B cell (primary cell): ENCODE results near the gene SLC48A1. TPM values are rescaled to one million over a fixed set of nuclear protein-coding genes. Genes with fewer than 3 reads are reported as not detected.

ENCODE experiments used
- ATAC-seq: fragments of 200-7000 bp; cut with Tn5 transposase; one replicate; pipeline ENCODE4 v1.10.0; 2021; ENCODE audit warnings: low read depth, mild to moderate bottlenecking, moderate number of reproducible peaks, moderate library complexity
- CTCF ChIA-PET: fragments of 350-600 bp; sonication (Branson Sonifier 250); formaldehyde crosslinking; loops from one replicate; lab custom pipeline; 2021; ENCODE audit warnings: antibody characterized with exemption, inconsistent platforms; lab: Charles Lee
- POLR2A ChIA-PET: fragments of 350-600 bp; sonication (Branson Sonifier 250); formaldehyde crosslinking; loops from one replicate; lab custom pipeline; 2021; ENCODE audit warnings: antibody characterized with exemption; lab: Charles Lee
- DNase-seq: peaks from one replicate; pipeline ENCODE4 v3.0.0; 2013
- H2AFZ ChIP-seq: 2 replicates; pipeline ENCODE4 v1.6.1; 2012; ENCODE audit warnings: mild to moderate bottlenecking, low read depth, low read length; ENCODE audit not compliant: insufficient read depth, poor library complexity, severe bottlenecking
- H3K27ac ChIP-seq, 2 donors: 1 replicate in 1 of 2; 2 replicates in 1 of 2; pipeline ENCODE4 v1.5.1; 2012 to 2013; ENCODE audit warnings: low read length in 2 of 2, mild to moderate bottlenecking in 2 of 2, moderate library complexity in 1 of 2
- H3K27me3 ChIP-seq, 4 experiments: fragments of 200-600 bp in 1 of 4; sonication (generic) in 1 of 4; replicated peaks in 1 of 4; 1 replicate in 2 of 4; 2 replicates in 2 of 4; pipeline versions ENCODE4 v1.6.1 to v1.7.0; 2013 to 2016; ENCODE audit warnings: low read length in 3 of 4, mild to moderate bottlenecking in 2 of 4, mixed read lengths in 1 of 4, moderate library complexity in 1 of 4; ENCODE audit not compliant: insufficient read depth in 4 of 4, control insufficient read depth in 3 of 4; ENCODE audit errors: control extremely low read depth in 1 of 4
- H3K36me3 ChIP-seq, 2 experiments: replicated peaks in 1 of 2; 1 replicate in 1 of 2; 2 replicates in 1 of 2; pipeline versions ENCODE4 v1.6.1 to v1.7.1; 2013; ENCODE audit warnings: low read length in 1 of 2; ENCODE audit not compliant: insufficient read depth in 2 of 2, control insufficient read depth in 1 of 2; ENCODE audit errors: control extremely low read depth in 1 of 2, extremely low read depth in 1 of 2
- H3K4me1 ChIP-seq, 2 donors: fragments of 200-600 bp in 1 of 2; sonication (generic) in 1 of 2; 1 replicate in 1 of 2; 2 replicates in 1 of 2; pipeline versions ENCODE4 v1.5.1 to v1.6.1; 2013 to 2017; ENCODE audit warnings: low read length in 2 of 2; ENCODE audit not compliant: control insufficient read depth in 2 of 2, insufficient read depth in 2 of 2
- H3K4me2 ChIP-seq: replicated peaks from 2 replicates; pipeline ENCODE3; 2012; ENCODE audit warnings: mild to moderate bottlenecking, low read depth, low read length; ENCODE audit not compliant: poor library complexity, severe bottlenecking
- H3K4me3 ChIP-seq, 5 experiments: fragments of 200-600 bp in 1 of 5; sonication (generic) in 1 of 5; 1 replicate in 3 of 5; 2 replicates in 2 of 5; pipeline versions ENCODE4 v1.5.1 to v1.7.0; 2011 to 2016; ENCODE audit warnings: low read length in 4 of 5, mild to moderate bottlenecking in 4 of 5, low read depth in 2 of 5, control low read depth in 1 of 5, moderate library complexity in 1 of 5; ENCODE audit not compliant: insufficient read depth in 1 of 5; ENCODE audit errors: control extremely low read depth in 1 of 5, extremely low read depth in 1 of 5
- H3K79me2 ChIP-seq: fragments of 200-600 bp; sonication (generic); one replicate; pipeline ENCODE4 v1.6.0; 2016; ENCODE audit warnings: low read length; ENCODE audit not compliant: control insufficient read depth, insufficient read depth
- H3K9ac ChIP-seq: fragments of 200-600 bp; sonication (generic); 2 replicates; pipeline ENCODE4 v1.6.1; 2017; ENCODE audit warnings: mild to moderate bottlenecking, low read length, moderate library complexity
- H3K9me3 ChIP-seq, 3 donors: one replicate each; pipeline versions ENCODE4 v1.6.1 to v1.7.1; 2013; ENCODE audit warnings: low read length in 2 of 3; ENCODE audit not compliant: control insufficient read depth in 2 of 3, insufficient read depth in 1 of 3; ENCODE audit errors: control extremely low read depth in 1 of 3
- H4K20me1 ChIP-seq: 2 replicates; pipeline ENCODE4 v1.6.0; 2012; ENCODE audit warnings: mild to moderate bottlenecking, low read length; ENCODE audit not compliant: insufficient read depth, control insufficient read depth, poor library complexity, severe bottlenecking
- H3K27ac Mint-ChIP-seq: one replicate; pipeline ENCODE4 v1.8.0; 2021; ENCODE audit warnings: mixed read lengths
- H3K27me3 Mint-ChIP-seq: one replicate; pipeline ENCODE4 v1.8.0; 2021; ENCODE audit warnings: mixed read lengths
- H3K4me1 Mint-ChIP-seq: one replicate; pipeline ENCODE4 v1.8.0; 2021; ENCODE audit warnings: mixed read lengths
- H3K4me3 Mint-ChIP-seq: one replicate; pipeline ENCODE4 v1.8.0; 2021; ENCODE audit warnings: mixed read lengths
- H3K9me3 Mint-ChIP-seq: one replicate; pipeline ENCODE4 v1.8.0; 2022; ENCODE audit warnings: mixed read lengths; ENCODE audit not compliant: insufficient read depth
- CTCF ChIP-seq: fragments of 200-600 bp; IDR thresholded peaks from one replicate; pipeline ENCODE4 v1.8.0; 2022; ENCODE audit warnings: antibody characterized with exemption, mild to moderate bottlenecking
- EZH2 ChIP-seq: IDR thresholded peaks from 2 replicates; pipeline ENCODE4 v1.6.1; 2012; ENCODE audit warnings: borderline replicate concordance, low read depth, mild to moderate bottlenecking, moderate library complexity, low read length; ENCODE audit not compliant: insufficient read depth, poor library complexity, severe bottlenecking
- WGBS: methylation state at CpG from one replicate; pipeline ENCODE4 v1.1.5; 2013; ENCODE audit warnings: missing lambda C conversion rate; ENCODE audit not compliant: insufficient coverage; 5-methylcytosine and 5-hydroxymethylcytosine counted together
- intact Hi-C: fragments of 100-400 bp; cut with micrococcal nuclease; formaldehyde crosslinking; loops from one replicate; pipeline ENCODE4 v1.10.0; 2022
- polyA plus RNA-seq: library from polyadenylated mRNA; depleted of rRNA; stranded (reverse); fragments of >200 nt; gene quantifications from 2 replicates; pipeline ENCODE4 v1.2.3, GENCODE V29; 2012
- total RNA-seq, 2 donors: library from RNA; stranded (reverse); fragments of 120-200 nt in 1 of 2; gene quantifications; 1 replicate in 1 of 2; 2 replicates in 1 of 2; pipeline versions ENCODE4 v1.2.3 to v1.2.4, GENCODE V29; 2013 to 2022

The SLC48A1 gene
- total and polyA plus RNA-seq, 2 donors (not counting 1 experiment from before 2014, with no cell fraction given) = 8.0 to 20.0 TPM

DNA sequence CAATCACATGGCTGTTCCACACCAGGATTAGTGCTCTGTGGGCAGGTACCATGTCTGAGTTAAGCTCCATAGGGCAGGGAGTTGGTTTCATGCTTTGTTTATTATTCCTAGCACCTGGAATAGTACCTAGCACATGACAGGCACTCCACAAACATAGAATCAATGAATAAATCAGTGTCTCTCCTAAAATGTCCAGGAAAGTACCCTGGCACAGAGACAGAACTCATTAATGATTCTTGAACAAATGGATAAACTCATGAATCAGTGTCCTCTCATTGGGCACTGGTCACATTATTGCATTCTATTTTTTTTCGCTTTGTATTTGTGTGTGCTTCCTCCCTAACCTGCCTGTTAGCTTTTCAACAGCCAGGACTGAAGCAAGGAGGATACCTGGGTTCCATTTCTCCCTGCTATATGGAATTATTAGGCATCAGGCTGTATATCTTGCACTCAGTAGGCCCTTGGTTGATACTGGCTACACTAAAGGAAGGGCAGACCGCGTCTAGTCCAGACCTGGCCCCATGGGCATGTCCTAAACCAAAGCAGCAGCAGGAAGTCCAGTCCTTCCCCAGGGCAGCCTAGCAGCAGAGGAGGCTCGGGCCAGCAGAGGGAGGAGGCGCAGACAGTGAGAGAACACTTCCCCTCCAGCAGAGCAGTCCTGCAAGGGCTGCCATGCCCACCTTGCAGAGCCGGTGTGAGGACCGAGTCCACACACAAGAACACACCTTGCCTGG is 28.3 kb downstream of the SLC48A1 start:
- Histone ChIP-seq H3K4me2 (peak overlapping the region; percentile 65), H3K27me3 (no peaks in the 10 kb centered on the region), H3K27ac (no peak overlapping the region), H3K79me2 (peaks cover 87% of the 10 kb centered on the region), H3K4me3 (no peak overlapping the region), H2AFZ (no peak overlapping the region), H4K20me1 (peaks cover 60% of the 10 kb centered on the region), H3K4me1 (peaks cover 29 to 60% of the 10 kb centered on the region in 2 donors), H3K9ac (no peak overlapping the region), H3K36me3 (peaks cover 0 to 48% of the 10 kb centered on the region in 2 experiments), H3K9me3 (no peaks in the 10 kb centered on the region)
- DNase-seq (no peak), ATAC-seq (peak; percentile 23)
- Mint-ChIP-seq H3K9me3 (no peaks in the 10 kb centered on the region), H3K27ac (peak overlapping the region; percentile 70), H3K4me3 (peak overlapping the region; percentile 37), H3K4me1 (peaks cover 60% of the 10 kb centered on the region), H3K27me3 (no peaks in the 10 kb centered on the region)
- POLR2A ChIA-PET = interaction anchor here (0.9 to 1.3 kb wide), 2 partner anchors 12 to 32 kb away, joined by 3 to 6 read pairs; no protein-coding TSS in a partner anchor
- TF ChIP-seq EZH2 (no peak), CTCF (no peak)
- intact Hi-C loops = no loop called here
- CTCF ChIA-PET = interaction anchor here (0.5 to 38.8 kb wide), 9 partner anchors 11 to 61 kb away, joined by 3 to 1203 read pairs (median 3); partner anchors contain the start of genes HDAC7 and RAPGEF3
- WGBS = 75% methylated on average over 4 of the region's 7 CpGs

DNA sequence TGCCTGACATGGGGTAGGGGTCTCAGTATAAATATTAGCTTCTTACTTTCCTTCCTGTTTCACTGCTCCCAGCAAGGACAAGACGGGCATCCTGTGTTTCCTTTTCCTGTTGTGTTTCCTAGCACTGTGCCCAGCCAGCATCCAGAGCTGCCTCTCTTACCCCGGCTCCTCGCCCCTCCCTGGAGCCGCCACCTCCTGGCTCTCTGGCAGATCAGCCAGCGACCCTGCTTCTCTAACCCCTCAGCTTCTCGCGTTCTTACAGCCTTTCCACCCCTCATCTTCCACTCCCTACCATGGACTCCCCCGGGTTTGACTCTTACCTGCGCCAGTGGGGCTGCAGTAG is 28.8 kb downstream of the SLC48A1 start:
- DNase-seq = no peak
- Mint-ChIP-seq H3K27me3 (no peaks in the 10 kb centered on the region), H3K9me3 (no peaks in the 10 kb centered on the region), H3K27ac (peak overlapping the region; percentile 84), H3K4me3 (peak overlapping the region; percentile 37), H3K4me1 (peaks cover 65% of the 10 kb centered on the region)
- peaks cover 34 to 66% of the 10 kb centered on the region in 2 donors for H3K4me1 ChIP-seq
- H3K4me3 ChIP-seq = no peak overlapping the region
- H3K9ac ChIP-seq = no peak overlapping the region
- H2AFZ ChIP-seq = no peak overlapping the region
- H3K4me2 ChIP-seq = peak overlapping the region; percentile 65
- no peaks in the 10 kb centered on the region for H3K9me3 ChIP-seq
- no peak overlapping the region for H3K27ac ChIP-seq
- no peak for TF ChIP-seq EZH2
- TF ChIP-seq CTCF = no peak
- H3K36me3 ChIP-seq = peaks cover 0 to 43% of the 10 kb centered on the region in 2 experiments
- no peaks in the 10 kb centered on the region for H3K27me3 ChIP-seq
- whole genome bisulfite sequencing = 48% methylated on average over 6 of the region's 9 CpGs
- intact Hi-C loops = no loop called here
- peaks cover 92% of the 10 kb centered on the region for H3K79me2 ChIP-seq
- H4K20me1 ChIP-seq = peaks cover 60% of the 10 kb centered on the region
- POLR2A ChIA-PET = interaction anchor here (0.9 to 1.3 kb wide), 3 partner anchors 12 to 31 kb away, joined by 3 to 6 read pairs (median 3); no protein-coding TSS in a partner anchor
- ATAC-seq = no peak
- CTCF ChIA-PET = interaction anchor here (0.5 to 38.8 kb wide), 11 partner anchors 11 to 90 kb away, joined by 3 to 1203 read pairs (median 3); partner anchors contain the start of genes HDAC7 and RAPGEF3
